IMR-90 (cell line): Measurements from ENCODE around the gene NACC1. TPM values are rescaled to one million over a fixed set of nuclear protein-coding genes. Genes with fewer than 3 reads are reported as not detected.
A peak's percentile ranks its signal among the peaks of the same experiment; 100 is the strongest.

Source experiments
- ATAC-seq: fragments of 200-7000 bp; cut with Tn5 transposase; 2 replicates; pipeline ENCODE4 v1.9.1; 2020; ENCODE audit warnings: low read depth, mild to moderate bottlenecking, moderate library complexity
- BruUV-seq: library from RNA; stranded (reverse); fragments of 400-500 nt; replicated peaks from 2 replicates; lab custom pipeline; 2021; lab: Mats Ljungman, UMichigan
- CTCF ChIA-PET: fragments of 300-600 bp; formaldehyde crosslinking; extraction: SDS; loops from one replicate; lab custom pipeline; 2021; ENCODE audit warnings: antibody characterized with exemption; lab: Yijun Ruan, JAX
- POLR2A ChIA-PET: fragments of 300-600 bp; sonication (Branson Sonifier 250); formaldehyde crosslinking; loops from one replicate; lab custom pipeline; 2022; ENCODE audit warnings: antibody characterized with exemption; ENCODE audit not compliant: unreplicated experiment; lab: Charles Lee
- DNase-seq: peaks from one replicate; pipeline ENCODE4 v3.0.0; 2013
- H2AFZ ChIP-seq: replicated peaks from 2 replicates; pipeline ENCODE3; 2013; ENCODE audit warnings: low read length, mild to moderate bottlenecking; ENCODE audit not compliant: poor library complexity
- H2AK5ac ChIP-seq: 2 replicates; pipeline ENCODE4 v1.6.1; 2013; ENCODE audit warnings: low read depth, low read length, inconsistent platforms
- H2AK9ac ChIP-seq: replicated peaks from 2 replicates; pipeline ENCODE3; 2013; ENCODE audit warnings: mild to moderate bottlenecking, low read depth, low read length, moderate library complexity; ENCODE audit not compliant: poor library complexity
- H2BK120ac ChIP-seq: 2 replicates; pipeline ENCODE4 v1.6.1; 2013; ENCODE audit warnings: low read depth, low read length, inconsistent platforms
- H2BK15ac ChIP-seq: 3 replicates; pipeline ENCODE4 v1.6.1; 2013; ENCODE audit warnings: low read depth, low read length, inconsistent platforms
- H2BK20ac ChIP-seq: 2 replicates; pipeline ENCODE4 v1.6.1; 2013; ENCODE audit warnings: low read depth, mild to moderate bottlenecking, inconsistent platforms, low read length, moderate library complexity
- H2BK5ac ChIP-seq: 2 replicates; pipeline ENCODE4 v1.6.1; 2013; ENCODE audit warnings: mild to moderate bottlenecking, low read depth, low read length, inconsistent platforms; ENCODE audit not compliant: poor library complexity, severe bottlenecking
- H3K14ac ChIP-seq: replicated peaks from 2 replicates; pipeline ENCODE4 v1.6.1; 2013; ENCODE audit warnings: low read depth, low read length, inconsistent platforms
- H3K18ac ChIP-seq: 2 replicates; pipeline ENCODE4 v1.6.1; 2013; ENCODE audit warnings: low read depth, low read length, control low read depth
- H3K23ac ChIP-seq: 2 replicates; pipeline ENCODE4 v1.6.1; 2013; ENCODE audit warnings: low read depth, low read length, inconsistent platforms
- H3K27ac ChIP-seq: 2 replicates; pipeline ENCODE4 v1.5.1; 2013; ENCODE audit warnings: mild to moderate bottlenecking, control low read depth, low read length; ENCODE audit not compliant: insufficient read depth
- H3K27me3 ChIP-seq: 2 replicates; pipeline ENCODE4 v1.6.1; 2013; ENCODE audit warnings: low read length; ENCODE audit not compliant: control insufficient read depth, insufficient read depth
- H3K36me3 ChIP-seq: 2 replicates; pipeline ENCODE4 v1.6.1; 2013; ENCODE audit warnings: low read length, mixed read lengths; ENCODE audit not compliant: control insufficient read depth, insufficient read depth
- H3K4ac ChIP-seq: 2 replicates; pipeline ENCODE4 v1.6.1; 2013; ENCODE audit warnings: low read depth, low read length, inconsistent platforms
- H3K4me1 ChIP-seq: 2 replicates; pipeline ENCODE4 v1.6.1; 2013; ENCODE audit warnings: low read length, mixed read lengths; ENCODE audit not compliant: control insufficient read depth, insufficient read depth
- H3K4me2 ChIP-seq: 2 replicates; pipeline ENCODE4 v1.6.1; 2013; ENCODE audit warnings: low read depth, mild to moderate bottlenecking, control low read depth, low read length, moderate library complexity
- H3K4me3 ChIP-seq: 2 replicates; pipeline ENCODE4 v1.5.1; 2013; ENCODE audit warnings: low read depth, mild to moderate bottlenecking, control low read depth, low read length, moderate library complexity; ENCODE audit not compliant: insufficient read depth
- H3K56ac ChIP-seq: 2 replicates; pipeline ENCODE4 v1.6.1; 2013; ENCODE audit warnings: low read length, inconsistent platforms; ENCODE audit not compliant: insufficient read depth; ENCODE audit errors: extremely low read depth
- H3K79me1 ChIP-seq, 2 experiments: 2 replicates each; pipeline ENCODE4 v1.6.1; 2013; ENCODE audit warnings: low read length in 2 of 2, inconsistent platforms in 1 of 2, low read depth in 1 of 2
- H3K9ac ChIP-seq: 2 replicates; pipeline ENCODE4 v1.6.1; 2013; ENCODE audit warnings: low read depth, low read length, control low read depth
- H3K9me1 ChIP-seq: 2 replicates; pipeline ENCODE4 v1.6.1; 2013; ENCODE audit warnings: low read length, inconsistent platforms; ENCODE audit not compliant: insufficient read depth
- H3K9me3 ChIP-seq: 2 replicates; pipeline ENCODE4 v1.6.1; 2013; ENCODE audit warnings: low read length; ENCODE audit not compliant: control insufficient read depth, insufficient read depth
- H4K20me1 ChIP-seq: 2 replicates; pipeline ENCODE4 v1.6.1; 2013; ENCODE audit warnings: low read length, inconsistent platforms; ENCODE audit not compliant: insufficient read depth
- H4K5ac ChIP-seq: 2 replicates; pipeline ENCODE4 v1.6.1; 2013; ENCODE audit warnings: mild to moderate bottlenecking, low read depth, low read length, control low read depth
- H4K8ac ChIP-seq, 2 experiments: 2 replicates each; pipeline ENCODE4 v1.6.1; 2013; ENCODE audit warnings: low read depth in 2 of 2, low read length in 2 of 2, control low read depth in 1 of 2, inconsistent platforms in 1 of 2
- H4K91ac ChIP-seq: 2 replicates; pipeline ENCODE4 v1.6.1; 2013; ENCODE audit warnings: low read depth, low read length, inconsistent platforms; ENCODE audit not compliant: insufficient read depth
- BHLHE40 ChIP-seq: fragments of 150-350 bp; IDR thresholded peaks from 2 replicates; pipeline ENCODE4 v1.6.1; 2016; ENCODE audit warnings: mild to moderate bottlenecking, low read depth, low read length
- CHD1 ChIP-seq: IDR thresholded peaks from 2 replicates; pipeline ENCODE4 v1.6.1; 2012; ENCODE audit warnings: low read depth, low read length, improper control_type of control experiment
- CTCF ChIP-seq: conservative IDR thresholded peaks from 2 replicates; pipeline ENCODE4 v1.5.1; 2012; ENCODE audit warnings: mild to moderate bottlenecking, low read depth, low read length, improper control_type of control experiment
- POLR2A ChIP-seq: IDR thresholded peaks from 2 replicates; pipeline ENCODE4 v1.6.1; 2012; ENCODE audit warnings: mild to moderate bottlenecking, low read depth, low read length
- RCOR1 ChIP-seq: IDR thresholded peaks from 2 replicates; pipeline ENCODE4 v1.6.1; 2012; ENCODE audit warnings: mild to moderate bottlenecking, low read length, improper control_type of control experiment; ENCODE audit not compliant: insufficient replicate concordance
- USF2 ChIP-seq: fragments of 150-350 bp; IDR thresholded peaks from 2 replicates; pipeline ENCODE4 v1.6.1; 2017; ENCODE audit warnings: mild to moderate bottlenecking, antibody characterized with exemption, low read length, low read depth
- WGBS, 2 experiments: methylation state at CpG; one replicate each; pipeline versions ENCODE4 v1.1.5 to v1.1.7; 2013; ENCODE audit warnings: missing lambda C conversion rate in 2 of 2; ENCODE audit not compliant: insufficient read length in 1 of 2; ENCODE audit errors: extremely low coverage in 2 of 2; 5-methylcytosine and 5-hydroxymethylcytosine counted together
- dilution Hi-C: fragments of 300-500 bp; cut with HindIII; formaldehyde crosslinking; loops from one replicate; pipeline ENCODE4 v1.14.3; 2018; ENCODE audit warnings: low sequenced_read_pairs; ENCODE audit not compliant: unreplicated experiment
- in situ Hi-C: fragments of 300-500 bp; cut with MboI; formaldehyde crosslinking; loops from 3 replicates; pipeline ENCODE4 v1.14.3; 2019; ENCODE audit warnings: low sequenced_read_pairs, inconsistent platforms, mixed read lengths
- intact Hi-C: fragments of 100-400 bp; cut with micrococcal nuclease; formaldehyde crosslinking; loops from 2 replicates; pipeline ENCODE4 v1.10.0; 2022
- polyA plus RNA-seq, 3 experiments: library from polyadenylated mRNA; depleted of rRNA; stranded (reverse); fragments of >200 nt; gene quantifications; 2 replicates each; pipeline ENCODE4 v1.2.3, GENCODE V29; 2012; ENCODE audit warnings: low replicate concordance in 1 of 3
- total RNA-seq: library from RNA; depleted of rRNA; stranded (reverse); fragments of >200 nt; gene quantifications from 2 replicates; pipeline ENCODE4 v1.2.3, GENCODE V29; 2012

Gene NACC1
- total and polyA plus RNA-seq, 2 of the 4 experiments (the other 2 are of a cell fraction): 42.5 to 181 TPM

GRCh38 chr19:13154911-13155471 is 36.9 kb downstream of the NACC1 start:
- ChIA-PET POLR2A (interaction anchor here (0.6 to 0.9 kb wide), 2 partner anchors 15 to 107 kb away, joined by 3 read pairs; no protein-coding TSS in a partner anchor), CTCF (no interaction called here)
- H3K9me1 ChIP-seq: no peaks in the 10 kb centered on the region
- in situ Hi-C loops: loop anchor here (10.0 kb wide), 1 partner anchor 690 kb away; no protein-coding TSS in a partner anchor
- H2BK15ac ChIP-seq: 0 out of 3 replicates have a peak overlapping the region, but pooled peaks have one; percentile 5
- no peak overlapping the region for H2BK20ac ChIP-seq
- H3K4me1 ChIP-seq: peaks cover 11% of the 10 kb centered on the region
- H3K9me3 ChIP-seq: no peaks in the 10 kb centered on the region
- WGBS, 2 experiments: 0% methylated on average over 2 of the region's 24 CpGs; no CpG with 5 or more reads in 1 of the 2 experiments
- H3K4me2 ChIP-seq: peak overlapping the region; percentile 90
- H2BK5ac ChIP-seq: peak overlapping the region; percentile 88
- BruUV-seq: no TSS peak
- peak overlapping the region; percentile 40 for H2AFZ ChIP-seq
- H3K4me3 ChIP-seq: peak overlapping the region; percentile 82
- H3K79me1 ChIP-seq: peaks cover 0 to 31% of the 10 kb centered on the region in 2 experiments; a peak in 1 of 4 replicates
- peak overlapping the region; percentile 62 for H3K18ac ChIP-seq
- peak overlapping the region; percentile 99 for H3K9ac ChIP-seq
- peak overlapping the region; percentile 94 for H2AK5ac ChIP-seq
- ATAC-seq (no peak), DNase-seq (peak; percentile 65)
- intact Hi-C loops: loop anchor here (1.0 kb wide), 2 partner anchors 8 to 106 kb away; no protein-coding TSS in a partner anchor
- TF ChIP-seq BHLHE40 (no peak), CHD1 (peak; percentile 51; the same call in 1 of the 2 replicates), RCOR1 (no peak), POLR2A (no peak), CTCF (0 out of 2 replicates have a peak, but pooled peaks have one; percentile 12), USF2 (peak; percentile 13; the same call in 1 of the 2 replicates)
- H4K91ac ChIP-seq: peak overlapping the region; percentile 93
- peaks cover 2% of the 10 kb centered on the region; the same call in 1 of the 2 replicates for H3K36me3 ChIP-seq
- peak overlapping the region; percentile 80 for H3K27ac ChIP-seq
- H3K56ac ChIP-seq: peak overlapping the region; percentile 91
- H2AK9ac ChIP-seq: peak overlapping the region; percentile 93
- peak overlapping the region; percentile 95 for H3K4ac ChIP-seq
- dilution Hi-C loops: no loop called here
- H3K14ac ChIP-seq: peak overlapping the region; percentile 98
- peak overlapping the region; percentile 72 to 73; a peak in 3 of 4 replicates for H4K8ac ChIP-seq
- peaks cover 29% of the 10 kb centered on the region for H4K20me1 ChIP-seq
- peak overlapping the region; percentile 47; the same call in 1 of the 2 replicates for H2BK120ac ChIP-seq
- H3K27me3 ChIP-seq: no peaks in the 10 kb centered on the region
- H4K5ac ChIP-seq: peak overlapping the region; percentile 60; the same call in 1 of the 2 replicates
- peak overlapping the region; percentile 85 for H3K23ac ChIP-seq
